ENCODE results near the gene TRIP10. TPM values are rescaled to one million over a fixed set of nuclear protein-coding genes. Genes with fewer than 3 reads are reported as not detected.

The TRIP10 gene
- total and polyA plus RNA-seq, 11 donors, result 62.5 to 172 (median 85.8) TPM

DNA sequence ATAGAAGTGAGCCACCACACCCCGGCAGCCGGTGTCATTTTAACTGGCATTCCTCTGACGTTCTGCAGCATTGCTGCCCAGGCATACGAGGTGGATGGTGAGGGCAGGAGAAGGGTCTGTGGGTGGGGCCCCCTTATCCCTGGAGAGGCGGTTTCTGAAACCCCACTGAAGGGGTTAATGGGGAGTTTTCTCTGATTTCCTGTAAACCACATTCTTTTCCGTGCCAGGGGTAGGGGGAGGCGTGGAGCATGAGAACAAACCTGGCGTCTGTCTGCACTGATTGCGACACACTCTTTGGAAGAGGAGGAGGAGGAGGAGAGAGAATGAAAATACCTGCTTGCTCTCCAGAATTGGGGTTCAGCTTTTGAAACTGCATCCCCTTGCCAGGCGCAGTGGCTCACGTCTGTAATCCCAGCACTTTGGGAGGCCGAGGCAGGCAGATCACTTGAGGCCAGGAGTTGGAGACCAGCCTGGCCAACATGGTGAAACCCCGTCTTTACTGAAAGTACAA lies 16.3 kb upstream of the TRIP10 start:
- intact Hi-C loops (cut with DNase I), result no loop called here
- H3K36me3 ChIP-seq, result no peaks in the 10 kb centered on the region
- DNase-seq (peak in 2 of 5 donors; percentile 10 to 73), ATAC-seq (peak in 2 of 4 donors; percentile 40 to 44)
- H3K27me3 ChIP-seq, result peaks cover 0 to 8% (median 0%) of the 10 kb centered on the region in 9 donors
- H3K4me3 ChIP-seq, result no peak overlapping the region
- 23 to 30% (median 26%) methylated on average over 13 of the region's 13 CpGs for WGBS, 4 donors
- peaks cover 0 to 56% (median 0%) of the 10 kb centered on the region in 12 donors for H3K4me1 ChIP-seq
- peaks cover 0 to 5% (median 0%) of the 10 kb centered on the region in 12 donors for H3K9me3 ChIP-seq
- no peak for TF ChIP-seq POLR2A (IDR thresholded peaks at IDR 0.05)
- TF ChIP-seq, protein P1, sequence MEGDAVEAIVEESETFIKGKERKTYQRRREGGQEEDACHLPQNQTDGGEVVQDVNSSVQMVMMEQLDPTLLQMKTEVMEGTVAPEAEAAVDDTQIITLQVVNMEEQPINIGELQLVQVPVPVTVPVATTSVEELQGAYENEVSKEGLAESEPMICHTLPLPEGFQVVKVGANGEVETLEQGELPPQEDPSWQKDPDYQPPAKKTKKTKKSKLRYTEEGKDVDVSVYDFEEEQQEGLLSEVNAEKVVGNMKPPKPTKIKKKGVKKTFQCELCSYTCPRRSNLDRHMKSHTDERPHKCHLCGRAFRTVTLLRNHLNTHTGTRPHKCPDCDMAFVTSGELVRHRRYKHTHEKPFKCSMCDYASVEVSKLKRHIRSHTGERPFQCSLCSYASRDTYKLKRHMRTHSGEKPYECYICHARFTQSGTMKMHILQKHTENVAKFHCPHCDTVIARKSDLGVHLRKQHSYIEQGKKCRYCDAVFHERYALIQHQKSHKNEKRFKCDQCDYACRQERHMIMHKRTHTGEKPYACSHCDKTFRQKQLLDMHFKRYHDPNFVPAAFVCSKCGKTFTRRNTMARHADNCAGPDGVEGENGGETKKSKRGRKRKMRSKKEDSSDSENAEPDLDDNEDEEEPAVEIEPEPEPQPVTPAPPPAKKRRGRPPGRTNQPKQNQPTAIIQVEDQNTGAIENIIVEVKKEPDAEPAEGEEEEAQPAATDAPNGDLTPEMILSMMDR (IDR thresholded peaks at IDR 0.05), result no peak
- H3K27ac ChIP-seq, result peak overlapping the region in 6 of 12 donors; percentile 5 to 59 (median 25)

GRCh38 chr19:6723738-6724137 lies 15.7 kb upstream of the TRIP10 start:
- no peak for TF ChIP-seq POLR2A (IDR thresholded peaks at IDR 0.05)
- TF ChIP-seq, protein P1 (IDR thresholded peaks at IDR 0.05), result no peak
- Histone ChIP-seq H3K27me3 (peaks cover 0 to 8% (median 0%) of the 10 kb centered on the region in 9 donors), H3K4me1 (peaks cover 0 to 62% (median 0%) of the 10 kb centered on the region in 12 donors), H3K4me3 (no peak overlapping the region), H3K9me3 (peaks cover 0 to 5% (median 0%) of the 10 kb centered on the region in 12 donors), H3K36me3 (no peaks in the 10 kb centered on the region), H3K27ac (peak overlapping the region in 8 of 12 donors; percentile 4 to 59 (median 25))
- no peak for ATAC-seq
- intact Hi-C loops (cut with DNase I), result no loop called here
- DNase-seq, result peak in 1 of 5 donors; percentile 23
- WGBS, 4 donors, result 53 to 62% (median 59%) methylated on average over 5 of the region's 5 CpGs

GRCh38 chr19:6724631-6725492 lies 14.6 kb upstream of the TRIP10 start:
- ATAC-seq, result no peak
- peaks cover 0 to 5% (median 0%) of the 10 kb centered on the region in 12 donors for H3K9me3 ChIP-seq
- DNase-seq, result peak in 1 of 5 donors; percentile 40
- H3K4me1 ChIP-seq, result peaks cover 0 to 72% (median 0%) of the 10 kb centered on the region in 12 donors
- H3K27me3 ChIP-seq, result peaks cover 0 to 8% (median 0%) of the 10 kb centered on the region in 9 donors
- no peak overlapping the region for H3K4me3 ChIP-seq
- WGBS, 4 donors, result 69 to 77% (median 71%) methylated on average over 15 of the region's 15 CpGs
- H3K27ac ChIP-seq, result peak overlapping the region in 1 of 12 donors; percentile 17
- intact Hi-C loops (cut with DNase I), result no loop called here
- peaks cover 0 to 5% (median 0%) of the 10 kb centered on the region in 9 donors for H3K36me3 ChIP-seq
- TF ChIP-seq POLR2A (IDR thresholded peaks at IDR 0.05), result no peak
- TF ChIP-seq, protein P1 (IDR thresholded peaks at IDR 0.05), result no peak

Measured in heart left ventricle (tissue), 16 donors.